Testis (tissue), 3 donors: Measurements from ENCODE around the gene RASSF10. TPM values are rescaled to one million over a fixed set of nuclear protein-coding genes. Genes with fewer than 3 reads are reported as not detected.

Source experiments
- DNase-seq: peaks from one replicate; pipeline ENCODE4 v3.0.0-alpha.2; 2019
- H3K27ac ChIP-seq, 2 donors: fragments of 200-600 bp; sonication (generic); one replicate each; pipeline ENCODE4 v1.5.1; 2019
- H3K27me3 ChIP-seq: fragments of 200-600 bp; sonication (generic); one replicate; pipeline ENCODE4 v1.5.1; 2019
- H3K36me3 ChIP-seq: fragments of 200-600 bp; sonication (generic); one replicate; pipeline ENCODE4 v1.5.1; 2017; ENCODE audit warnings: low read depth; ENCODE audit errors: missing control alignments
- H3K4me1 ChIP-seq: fragments of 200-600 bp; sonication (generic); one replicate; pipeline ENCODE4 v1.5.1; 2019
- H3K4me3 ChIP-seq, 2 donors: fragments of 200-600 bp; sonication (generic); one replicate each; pipeline ENCODE4 v1.5.1; 2017 to 2019
- H3K9me3 ChIP-seq: fragments of 200-600 bp; sonication (generic); one replicate; pipeline ENCODE4 v1.5.1; 2017
- CTCF ChIP-seq, 3 experiments: fragments of 450-650 bp in 2 of 3; fragments of 200-600 bp in 1 of 3; sonication (generic) in 1 of 3; IDR thresholded peaks; one replicate each; pipeline ENCODE4 v1.5.1; 2016 to 2019; ENCODE audit warnings: antibody characterized with exemption in 3 of 3, mild to moderate bottlenecking in 2 of 3, moderate library complexity in 1 of 3
- POLR2A ChIP-seq: fragments of 450-650 bp; IDR thresholded peaks from one replicate; pipeline ENCODE4 v1.6.1; 2017; ENCODE audit warnings: antibody characterized with exemption, mild to moderate bottlenecking, moderate library complexity
- WGBS, 2 donors: methylation state at CpG; one replicate each; pipeline ENCODE4 v1.1.5; 2018; 5-methylcytosine and 5-hydroxymethylcytosine counted together
- intact Hi-C: fragments of 100-400 bp; cut with DNase I; formaldehyde crosslinking; loops from one replicate; pipeline ENCODE4 v1.15.1; 2023; ENCODE audit warnings: low total_unique reads
- polyA plus RNA-seq: library from polyadenylated mRNA; stranded (reverse); fragments of 350-450 nt; fragmentation: Illumina TruSeq; extraction: RNeasy Lipid Tissue Mini Kit (QIAGEN cat#74804); gene quantifications from one replicate; pipeline ENCODE4 v1.2.3, GENCODE V29; 2014; ENCODE audit warnings: low read depth, low replicate concordance; ENCODE audit not compliant: insufficient read depth
- total RNA-seq, 2 donors: library from RNA; depleted of rRNA; stranded (reverse); fragments of >200 nt; gene quantifications; one replicate each; pipeline ENCODE4 v1.2.3, GENCODE V29; 2016

Gene RASSF10
- total and polyA plus RNA-seq, 3 donors from 2014 or later, result 2.9 to 6.3 (median 3.0) TPM

DNA sequence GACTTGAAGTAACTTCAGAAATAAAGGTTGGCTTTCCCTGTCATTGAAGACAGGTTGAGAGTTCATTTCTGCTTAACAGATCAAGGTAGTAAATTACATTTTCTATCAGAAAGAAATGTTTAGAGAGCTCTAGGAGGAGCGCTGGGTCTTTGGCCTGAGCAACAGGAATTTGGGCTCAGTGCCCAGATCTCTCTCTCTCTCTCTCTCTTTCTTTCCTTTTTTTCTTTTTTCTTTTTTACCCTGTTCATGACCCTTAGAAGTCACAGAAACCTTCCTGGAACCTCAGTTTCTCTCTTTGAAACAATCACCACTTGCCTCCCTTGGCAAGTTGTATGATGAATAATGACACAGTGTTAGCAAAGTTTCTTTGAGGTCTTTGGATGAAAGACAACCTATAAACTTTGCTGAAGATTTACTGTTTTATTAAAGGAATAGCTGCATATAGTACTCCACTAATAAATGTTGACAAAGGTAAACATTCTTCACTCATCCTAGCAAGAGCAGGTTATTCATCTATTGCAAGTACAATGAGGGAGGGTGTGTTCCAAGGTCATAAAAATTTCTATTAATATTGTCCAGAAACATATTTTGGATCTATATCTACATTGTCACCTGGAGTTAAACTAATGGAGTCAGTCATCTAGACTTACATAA, 35.5 kb upstream of the RASSF10 start:
- TF ChIP-seq CTCF (IDR thresholded peaks at IDR 0.05) (no peak), POLR2A (no peak)
- 43 to 60% methylated on average over 1 of the region's 1 CpG for WGBS, 2 donors
- intact Hi-C loops, result no loop called here
- no peak overlapping the region for H3K4me3 ChIP-seq
- H3K9me3 ChIP-seq, result no peaks in the 10 kb centered on the region
- H3K4me1 ChIP-seq, result no peaks in the 10 kb centered on the region
- no peak overlapping the region for H3K27ac ChIP-seq
- H3K36me3 ChIP-seq, result no peaks in the 10 kb centered on the region
- DNase-seq, result no peak
- H3K27me3 ChIP-seq, result no peaks in the 10 kb centered on the region

DNA sequence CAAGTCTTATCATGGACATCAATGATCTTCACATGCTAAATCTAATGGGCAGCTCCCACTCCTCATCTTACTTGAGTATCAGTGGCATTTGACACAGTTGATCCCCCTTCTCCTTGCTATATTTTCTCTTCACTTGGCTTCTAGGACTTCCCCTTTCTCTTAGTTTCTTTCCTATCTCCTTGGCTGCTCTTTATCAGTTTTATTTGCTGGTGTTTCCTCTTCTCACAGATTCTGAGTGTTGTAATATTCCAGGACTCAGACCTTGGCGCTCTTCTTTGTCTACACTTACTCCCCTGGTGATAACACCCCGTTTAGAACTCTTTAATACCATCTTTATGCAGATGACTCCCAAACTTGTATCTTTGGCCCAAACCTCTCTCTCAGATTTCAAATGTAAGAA, 33.9 kb upstream of the RASSF10 start:
- no peaks in the 10 kb centered on the region for H3K9me3 ChIP-seq
- H3K36me3 ChIP-seq, result no peaks in the 10 kb centered on the region
- DNase-seq, result no peak
- no peak for TF ChIP-seq POLR2A
- TF ChIP-seq CTCF (IDR thresholded peaks at IDR 0.05), result no peak
- H3K4me3 ChIP-seq, result no peak overlapping the region
- intact Hi-C loops, result no loop called here
- no peaks in the 10 kb centered on the region for H3K27me3 ChIP-seq
- WGBS, 2 donors, result 30 to 41% methylated on average over 2 of the region's 2 CpGs
- no peak overlapping the region for H3K27ac ChIP-seq
- H3K4me1 ChIP-seq, result no peaks in the 10 kb centered on the region

- no peaks in the 10 kb centered on the region for H3K27me3 ChIP-seq
- no peaks in the 10 kb centered on the region for H3K36me3 ChIP-seq
- intact Hi-C loops, result no loop called here
- H3K4me3 ChIP-seq, result no peak overlapping the region
- TF ChIP-seq POLR2A (no peak), CTCF (IDR thresholded peaks at IDR 0.05) (no peak)
- H3K27ac ChIP-seq, result no peak overlapping the region
- no peaks in the 10 kb centered on the region for H3K9me3 ChIP-seq
- no peaks in the 10 kb centered on the region for H3K4me1 ChIP-seq
- DNase-seq, result no peak
- 52 to 56% methylated on average over 8 of the region's 8 CpGs for WGBS, 2 donors
Observed at GRCh38 chr11:12979928-12980689, 29.0 kb upstream of the RASSF10 start.

DNA sequence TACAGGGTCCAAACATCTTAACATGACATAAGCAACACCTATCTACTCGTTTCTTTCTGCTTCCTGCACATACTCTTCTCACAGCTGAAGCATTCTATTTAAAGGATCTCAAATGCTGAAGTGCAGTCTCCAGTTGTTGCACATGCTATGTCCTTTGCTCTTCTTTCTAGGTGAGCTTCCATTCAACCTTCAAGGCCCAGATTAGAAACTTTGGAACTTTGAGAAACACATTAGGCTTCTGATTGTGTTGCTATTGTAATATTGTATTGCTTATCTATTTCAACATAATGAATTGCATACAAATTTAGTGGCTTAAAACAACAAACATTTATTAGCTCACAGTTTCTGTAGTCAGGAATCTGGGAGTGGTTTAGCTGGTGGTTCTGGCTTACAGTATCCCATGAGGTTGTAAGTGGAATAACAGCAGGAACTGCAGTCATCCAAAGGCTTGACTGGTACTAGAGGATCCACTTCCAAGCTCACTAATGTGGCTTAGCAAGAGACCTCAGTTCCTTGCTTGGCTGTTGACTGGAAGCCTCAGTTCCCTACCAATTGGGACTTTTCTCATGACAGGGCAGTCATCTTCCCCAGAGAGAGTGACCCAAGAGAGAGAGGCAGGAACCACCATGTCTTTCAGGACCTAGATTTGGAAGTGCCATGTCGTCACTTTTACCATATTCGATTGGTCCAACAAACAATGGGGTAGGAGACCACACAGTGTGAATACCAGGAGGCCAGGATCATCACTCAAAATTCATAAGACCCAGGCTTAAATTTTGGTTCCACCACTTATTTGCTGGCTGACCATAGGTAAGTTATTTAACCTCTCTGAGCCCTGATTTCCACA, 27.2 kb upstream of the RASSF10 start:
- Histone ChIP-seq H3K9me3 (no peaks in the 10 kb centered on the region), H3K4me3 (no peak overlapping the region), H3K4me1 (no peaks in the 10 kb centered on the region), H3K27me3 (no peaks in the 10 kb centered on the region), H3K27ac (no peak overlapping the region), H3K36me3 (no peaks in the 10 kb centered on the region)
- intact Hi-C loops, result no loop called here
- DNase-seq, result no peak
- 64 to 82% methylated on average over 3 of the region's 3 CpGs for WGBS, 2 donors
- no peak for TF ChIP-seq POLR2A
- TF ChIP-seq CTCF (IDR thresholded peaks at IDR 0.05), result no peak
